GM12878 (cell line): ENCODE measurements around the gene ING4. TPM values are rescaled to one million over a fixed set of nuclear protein-coding genes. Genes with fewer than 3 reads are reported as not detected.

Source experiments
- BCL11A ChIP-seq: IDR thresholded peaks from 2 replicates; pipeline ENCODE4 v1.6.1; 2011; ENCODE audit warnings: low read depth, low read length
- CHD4 ChIP-seq: fragments of 200-600 bp; sonication (generic); IDR thresholded peaks from 2 replicates; pipeline ENCODE4 v1.6.1; 2016; ENCODE audit warnings: mild to moderate bottlenecking
- CREB1 ChIP-seq: IDR thresholded peaks from 2 replicates; pipeline ENCODE4 v1.6.1; 2012; ENCODE audit warnings: low read depth, mild to moderate bottlenecking, inconsistent platforms
- DPF2 ChIP-seq: fragments of 450-650 bp; IDR thresholded peaks from 2 replicates; pipeline ENCODE4 v1.6.1; 2017; ENCODE audit warnings: mild to moderate bottlenecking
- EGR1 ChIP-seq, 2 experiments: IDR thresholded peaks; 1 replicate in 1 of 2; 2 replicates in 1 of 2; pipeline ENCODE4 v1.6.1; 2011 to 2012; ENCODE audit warnings: low read depth in 2 of 2, low read length in 2 of 2, borderline replicate concordance in 1 of 2, mild to moderate bottlenecking in 1 of 2, moderate library complexity in 1 of 2
- ESRRA ChIP-seq: IDR thresholded peaks from 2 replicates; pipeline ENCODE4 v1.6.1; 2012; ENCODE audit warnings: mild to moderate bottlenecking, low read length, improper control_type of control experiment
- GABPA ChIP-seq: IDR thresholded peaks from 2 replicates; pipeline ENCODE4 v1.6.1; 2014; ENCODE audit warnings: antibody characterized with exemption, low read depth, mild to moderate bottlenecking, inconsistent platforms
- MLLT1 ChIP-seq: fragments of 450-650 bp; IDR thresholded peaks from 2 replicates; pipeline ENCODE4 v1.6.1; 2016; ENCODE audit warnings: mild to moderate bottlenecking
- NBN ChIP-seq: fragments of 450-650 bp; IDR thresholded peaks from 2 replicates; pipeline ENCODE4 v1.6.1; 2016
- PRDM15 ChIP-seq: fragments of 450-650 bp; formaldehyde crosslinking; IDR thresholded peaks from 2 replicates; pipeline ENCODE4 v1.4.0; 2020; ENCODE audit warnings: mild to moderate bottlenecking, moderate library complexity
- RB1 ChIP-seq: fragments of 450-650 bp; formaldehyde crosslinking; IDR thresholded peaks from 2 replicates; pipeline ENCODE4 v1.6.1; 2017; ENCODE audit warnings: mild to moderate bottlenecking, borderline replicate concordance
- RUNX3 ChIP-seq: IDR thresholded peaks from 2 replicates; pipeline ENCODE4 v1.6.1; 2012; ENCODE audit warnings: low read length, inconsistent platforms
- SMARCA5 ChIP-seq: fragments of 450-650 bp; IDR thresholded peaks from 2 replicates; pipeline ENCODE4 v1.6.1; 2017; ENCODE audit warnings: mild to moderate bottlenecking
- SPI1 ChIP-seq: IDR thresholded peaks from 2 replicates; pipeline ENCODE4 v1.6.1; 2011; ENCODE audit warnings: low read depth, mild to moderate bottlenecking, low read length, moderate library complexity, borderline replicate concordance; ENCODE audit not compliant: insufficient read depth
- SREBF1 ChIP-seq: IDR thresholded peaks from 2 replicates; pipeline ENCODE4 v1.6.1; 2012; ENCODE audit warnings: mild to moderate bottlenecking, low read length
- SREBF2 ChIP-seq: IDR thresholded peaks from 2 replicates; pipeline ENCODE4 v1.6.1; 2012; ENCODE audit warnings: mild to moderate bottlenecking, low read length
- SRF ChIP-seq, 2 experiments: IDR thresholded peaks; 2 replicates each; pipeline ENCODE4 v1.6.1; 2011; ENCODE audit warnings: low read depth in 2 of 2, low read length in 2 of 2, mild to moderate bottlenecking in 1 of 2, moderate library complexity in 1 of 2
- TARDBP ChIP-seq: IDR thresholded peaks from 2 replicates; pipeline ENCODE4 v1.6.1; 2016; ENCODE audit warnings: borderline replicate concordance
- YBX1 ChIP-seq: fragments of 450-650 bp; IDR thresholded peaks from 2 replicates; pipeline ENCODE4 v1.6.1; 2016; ENCODE audit warnings: antibody characterized with exemption
- YY1 ChIP-seq: IDR thresholded peaks from 2 replicates; pipeline ENCODE4 v1.6.1; 2011; ENCODE audit warnings: low read depth, mild to moderate bottlenecking, low read length
- ZNF384 ChIP-seq: IDR thresholded peaks from 2 replicates; pipeline ENCODE4 v1.6.1; 2012; ENCODE audit warnings: low read depth, mild to moderate bottlenecking, low read length, improper control_type of control experiment, borderline replicate concordance
- polyA plus RNA-seq, 11 experiments: library from polyadenylated mRNA; depleted of rRNA in 4 of 11; unstranded in 6 of 11; stranded (reverse) in 5 of 11; fragments of >200 nt; fragmentation: Nextera tagmentation in 4 of 11; fragmentation: Illumina TruSeq in 1 of 11; extraction: Ambion mirVana in 4 of 11; extraction: Trizol in 1 of 11; gene quantifications; 1 replicate in 1 of 11; 2 replicates in 10 of 11; pipeline versions ENCODE4 v1.2.1 to v1.2.3, GENCODE V29; 2011 to 2016; ENCODE audit warnings: inconsistent platforms in 2 of 11, missing spikeins in 2 of 11, low read depth in 1 of 11
- total RNA-seq, 4 experiments: library from RNA; depleted of rRNA in 3 of 4; stranded (reverse); fragments of >200 nt in 3 of 4; fragmentation: Illumina TruSeq in 1 of 4; extraction: Trizol in 1 of 4; gene quantifications; 2 replicates each; pipeline versions ENCODE4 v1.2.1 to v1.2.3, GENCODE V29; 2013 to 2021
- TF ChIP-seq, protein P1 (sequence below): IDR thresholded peaks from 2 replicates; pipeline ENCODE4 v1.6.1; 2011; ENCODE audit warnings: borderline replicate concordance, low read depth, mild to moderate bottlenecking, moderate library complexity, mixed read lengths, low read length; ENCODE audit not compliant: insufficient read depth; ENCODE audit errors: extremely low read length
- TF ChIP-seq, protein P2 (sequence below): fragments of 450-650 bp; IDR thresholded peaks from 2 replicates; pipeline ENCODE4 v1.6.1; 2016; ENCODE audit warnings: mild to moderate bottlenecking
- TF ChIP-seq, protein P3 (sequence below): fragments of 450-650 bp; IDR thresholded peaks from 2 replicates; pipeline ENCODE4 v1.6.1; 2014; ENCODE audit warnings: mild to moderate bottlenecking

Gene ING4
- total and polyA plus RNA-seq, 10 of the 15 experiments (the other 5 are each of a cell fraction or from before 2014, with no cell fraction given), result 7.2 to 53.9 (median 21.8) TPM

DNA sequence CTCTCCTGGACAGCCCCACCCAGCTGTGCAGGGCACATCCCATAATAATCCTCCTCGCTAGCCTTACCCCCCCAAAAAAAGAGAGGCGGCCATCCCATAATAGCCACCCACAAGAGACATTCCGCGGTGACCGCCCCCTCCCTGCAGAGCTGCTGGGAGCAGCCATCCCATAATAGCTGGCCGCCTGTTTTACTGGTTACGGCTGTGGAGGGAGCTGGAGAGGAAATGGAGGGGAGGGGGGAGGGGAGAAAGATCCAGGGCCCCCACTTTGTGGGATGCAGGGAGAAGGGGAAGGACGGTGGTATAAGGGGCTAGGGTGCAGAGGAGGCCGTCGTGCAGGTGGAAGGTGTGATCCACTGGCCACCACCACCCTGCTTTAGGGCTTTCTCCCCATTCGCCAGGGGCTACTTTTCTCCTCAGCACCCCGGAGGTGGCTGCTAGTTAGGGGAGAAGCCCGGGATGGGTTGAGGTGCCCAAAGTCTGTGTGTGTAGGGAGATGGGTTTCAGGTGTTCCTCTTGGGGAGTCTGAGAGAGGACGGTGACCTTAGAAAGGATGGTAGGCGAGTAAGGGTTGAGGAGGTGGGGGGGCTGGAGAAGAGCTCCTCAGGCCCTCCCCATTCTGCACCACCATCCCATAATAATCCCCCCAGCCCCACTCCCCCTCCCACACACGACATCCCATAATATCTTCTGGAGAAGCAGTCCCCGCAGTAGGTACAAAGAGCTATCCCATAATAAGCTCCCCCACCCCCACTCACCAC, 49.7 kb downstream of the ING4 start (continued):
- TF ChIP-seq EGR1 (IDR thresholded peaks at IDR 0.05; ENCODE audit: borderline replicate concordance in 1 of 2, low read depth in 2 of 2, low read length in 2 of 2) (0 out of 3 replicates have a peak, but pooled peaks of 1 of the 2 experiments have one; percentile 18), BCL11A (no peak), GABPA (no peak), SREBF2 (no peak), MLLT1 (0 out of 2 replicates have a peak, but pooled peaks have one; percentile 18), ESRRA (no peak), ZNF384 (no peak), YY1 (peak; percentile 13; the same call in 1 of the 2 replicates), DPF2 (peak; percentile 57; the same call in 1 of the 2 replicates), RB1 (no peak), SRF (IDR thresholded peaks at IDR 0.05; ENCODE audit: low read depth in 2 of 2, low read length in 2 of 2) (no peak), CHD4 (no peak), YBX1 (no peak), SMARCA5 (peak; percentile 45; the same call in 1 of the 2 replicates), TARDBP (no peak), NBN (peak; percentile 63), SREBF1 (no peak), PRDM15 (CRISPR knock-in tag) (no peak), RUNX3 (peak; percentile 52; the same call in 1 of the 2 replicates), SPI1 (no peak), CREB1 (no peak)
- TF ChIP-seq, protein P1, sequence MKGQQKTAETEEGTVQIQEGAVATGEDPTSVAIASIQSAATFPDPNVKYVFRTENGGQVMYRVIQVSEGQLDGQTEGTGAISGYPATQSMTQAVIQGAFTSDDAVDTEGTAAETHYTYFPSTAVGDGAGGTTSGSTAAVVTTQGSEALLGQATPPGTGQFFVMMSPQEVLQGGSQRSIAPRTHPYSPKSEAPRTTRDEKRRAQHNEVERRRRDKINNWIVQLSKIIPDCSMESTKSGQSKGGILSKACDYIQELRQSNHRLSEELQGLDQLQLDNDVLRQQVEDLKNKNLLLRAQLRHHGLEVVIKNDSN, result no peak
- TF ChIP-seq, protein P2, sequence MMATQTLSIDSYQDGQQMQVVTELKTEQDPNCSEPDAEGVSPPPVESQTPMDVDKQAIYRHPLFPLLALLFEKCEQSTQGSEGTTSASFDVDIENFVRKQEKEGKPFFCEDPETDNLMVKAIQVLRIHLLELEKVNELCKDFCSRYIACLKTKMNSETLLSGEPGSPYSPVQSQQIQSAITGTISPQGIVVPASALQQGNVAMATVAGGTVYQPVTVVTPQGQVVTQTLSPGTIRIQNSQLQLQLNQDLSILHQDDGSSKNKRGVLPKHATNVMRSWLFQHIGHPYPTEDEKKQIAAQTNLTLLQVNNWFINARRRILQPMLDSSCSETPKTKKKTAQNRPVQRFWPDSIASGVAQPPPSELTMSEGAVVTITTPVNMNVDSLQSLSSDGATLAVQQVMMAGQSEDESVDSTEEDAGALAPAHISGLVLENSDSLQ, result peak; percentile 37; the same call in 1 of the 2 replicates
- TF ChIP-seq, protein P3, sequence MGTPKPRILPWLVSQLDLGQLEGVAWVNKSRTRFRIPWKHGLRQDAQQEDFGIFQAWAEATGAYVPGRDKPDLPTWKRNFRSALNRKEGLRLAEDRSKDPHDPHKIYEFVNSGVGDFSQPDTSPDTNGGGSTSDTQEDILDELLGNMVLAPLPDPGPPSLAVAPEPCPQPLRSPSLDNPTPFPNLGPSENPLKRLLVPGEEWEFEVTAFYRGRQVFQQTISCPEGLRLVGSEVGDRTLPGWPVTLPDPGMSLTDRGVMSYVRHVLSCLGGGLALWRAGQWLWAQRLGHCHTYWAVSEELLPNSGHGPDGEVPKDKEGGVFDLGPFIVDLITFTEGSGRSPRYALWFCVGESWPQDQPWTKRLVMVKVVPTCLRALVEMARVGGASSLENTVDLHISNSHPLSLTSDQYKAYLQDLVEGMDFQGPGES, result no peak
